Measurements from ENCODE around the gene NAV2. TPM values are rescaled to one million over a fixed set of nuclear protein-coding genes. Genes with fewer than 3 reads are reported as not detected.

NAV2 gene
- total RNA-seq, 4 donors from 2014 or later = 19.2 to 34.7 (median 25.8) TPM

DNA sequence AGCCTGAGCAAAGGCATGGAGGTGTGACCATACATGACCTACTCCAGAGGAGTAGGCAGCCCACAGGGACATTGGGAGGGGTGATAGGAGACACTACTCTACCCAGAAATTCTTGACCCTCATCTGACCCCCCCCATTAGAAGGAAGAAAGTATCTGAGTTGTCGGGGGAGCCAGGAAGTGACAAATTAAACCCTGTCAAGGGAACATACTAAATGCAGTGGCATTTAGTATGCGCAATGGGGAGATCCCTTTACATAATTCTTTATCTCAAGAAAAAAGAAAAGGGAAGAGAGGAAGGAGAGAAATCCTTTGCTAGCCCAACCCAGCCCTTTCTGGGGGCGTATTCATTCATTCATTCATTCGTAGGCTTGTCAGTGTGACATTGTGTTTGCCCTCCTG is 58.8 kb downstream of the NAV2 start:
- Histone ChIP-seq H3K4me3 (no peak overlapping the region), H3K4me1 (peaks cover 0 to 45% (median 6%) of the 10 kb centered on the region in 4 donors), H3K27ac (no peak overlapping the region), H3K36me3 (no peaks in the 10 kb centered on the region), H3K9me3 (no peaks in the 10 kb centered on the region), H3K27me3 (no peaks in the 10 kb centered on the region)
- no peak for DNase-seq (ENCODE audit: low spot score in 2 of 2)
- WGBS, 2 donors = 65 to 72% methylated on average over 4 of the region's 4 CpGs
- no peak for TF ChIP-seq EP300 (IDR thresholded peaks at IDR 0.05)
- no peak for TF ChIP-seq POLR2A (IDR thresholded peaks at IDR 0.05)
- TF ChIP-seq, protein P1, sequence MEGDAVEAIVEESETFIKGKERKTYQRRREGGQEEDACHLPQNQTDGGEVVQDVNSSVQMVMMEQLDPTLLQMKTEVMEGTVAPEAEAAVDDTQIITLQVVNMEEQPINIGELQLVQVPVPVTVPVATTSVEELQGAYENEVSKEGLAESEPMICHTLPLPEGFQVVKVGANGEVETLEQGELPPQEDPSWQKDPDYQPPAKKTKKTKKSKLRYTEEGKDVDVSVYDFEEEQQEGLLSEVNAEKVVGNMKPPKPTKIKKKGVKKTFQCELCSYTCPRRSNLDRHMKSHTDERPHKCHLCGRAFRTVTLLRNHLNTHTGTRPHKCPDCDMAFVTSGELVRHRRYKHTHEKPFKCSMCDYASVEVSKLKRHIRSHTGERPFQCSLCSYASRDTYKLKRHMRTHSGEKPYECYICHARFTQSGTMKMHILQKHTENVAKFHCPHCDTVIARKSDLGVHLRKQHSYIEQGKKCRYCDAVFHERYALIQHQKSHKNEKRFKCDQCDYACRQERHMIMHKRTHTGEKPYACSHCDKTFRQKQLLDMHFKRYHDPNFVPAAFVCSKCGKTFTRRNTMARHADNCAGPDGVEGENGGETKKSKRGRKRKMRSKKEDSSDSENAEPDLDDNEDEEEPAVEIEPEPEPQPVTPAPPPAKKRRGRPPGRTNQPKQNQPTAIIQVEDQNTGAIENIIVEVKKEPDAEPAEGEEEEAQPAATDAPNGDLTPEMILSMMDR (IDR thresholded peaks at IDR 0.05) = no peak

DNA sequence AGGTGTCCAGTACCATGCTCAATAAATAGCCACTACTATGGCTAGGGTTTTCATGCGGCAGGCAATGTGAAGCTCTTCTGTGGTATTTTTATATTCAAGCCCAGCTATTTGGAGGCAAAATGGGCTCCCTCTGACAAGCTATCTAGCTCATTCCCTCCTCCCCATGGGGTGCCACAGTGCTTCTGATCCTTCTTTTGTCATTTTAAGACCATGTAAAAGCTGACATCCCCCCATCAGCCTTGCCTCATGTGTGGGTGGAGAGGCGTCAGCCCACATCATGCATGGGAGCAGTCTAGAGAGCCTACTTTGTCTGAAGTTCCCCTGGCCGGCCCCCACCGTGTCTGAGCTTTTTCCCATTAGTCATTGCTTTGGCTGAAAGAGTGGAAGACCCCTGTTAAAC is 59.8 kb downstream of the NAV2 start:
- no peak overlapping the region for H3K27ac ChIP-seq
- DNase-seq (ENCODE audit: low spot score in 2 of 2) = no peak
- peaks cover 0 to 43% (median 5%) of the 10 kb centered on the region in 4 donors for H3K4me1 ChIP-seq
- no peaks in the 10 kb centered on the region for H3K27me3 ChIP-seq
- TF ChIP-seq, protein P1 (IDR thresholded peaks at IDR 0.05) = no peak
- no peak for TF ChIP-seq EP300 (IDR thresholded peaks at IDR 0.05)
- no peak for TF ChIP-seq POLR2A (IDR thresholded peaks at IDR 0.05)
- H3K4me3 ChIP-seq = no peak overlapping the region
- 29 to 44% methylated on average over 4 of the region's 4 CpGs for WGBS, 2 donors
- H3K9me3 ChIP-seq = no peaks in the 10 kb centered on the region
- no peaks in the 10 kb centered on the region for H3K36me3 ChIP-seq

DNA sequence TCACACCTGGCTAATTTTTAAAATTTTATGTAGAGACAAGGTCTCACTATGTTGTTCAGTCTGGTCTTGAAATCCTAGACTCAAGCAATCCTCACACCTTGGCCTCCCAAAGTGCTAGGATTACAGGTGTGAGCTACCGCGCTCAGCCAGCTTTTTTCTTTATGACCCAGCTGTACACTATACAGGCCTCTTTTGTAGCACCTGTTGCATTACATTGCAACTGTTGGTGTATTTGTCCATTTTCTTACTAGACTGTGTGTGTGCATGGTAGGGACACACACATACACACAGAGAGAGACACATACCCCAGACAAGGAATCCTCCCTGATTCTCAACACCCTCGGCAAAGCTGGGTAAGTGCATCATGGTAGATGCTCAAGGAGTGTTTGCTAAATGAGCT is 61.7 kb downstream of the NAV2 start:
- TF ChIP-seq, protein P1 (IDR thresholded peaks at IDR 0.05) = no peak
- TF ChIP-seq POLR2A (IDR thresholded peaks at IDR 0.05) (no peak), EP300 (IDR thresholded peaks at IDR 0.05) (no peak)
- WGBS, 2 donors = 90 to 94% methylated on average over 3 of the region's 3 CpGs
- Histone ChIP-seq H3K9me3 (no peaks in the 10 kb centered on the region), H3K4me3 (no peak overlapping the region), H3K36me3 (no peaks in the 10 kb centered on the region), H3K27me3 (no peaks in the 10 kb centered on the region), H3K27ac (no peak overlapping the region), H3K4me1 (peaks cover 0 to 38% (median 6%) of the 10 kb centered on the region in 4 donors)
- no peak for DNase-seq (ENCODE audit: low spot score in 2 of 2)

DNA sequence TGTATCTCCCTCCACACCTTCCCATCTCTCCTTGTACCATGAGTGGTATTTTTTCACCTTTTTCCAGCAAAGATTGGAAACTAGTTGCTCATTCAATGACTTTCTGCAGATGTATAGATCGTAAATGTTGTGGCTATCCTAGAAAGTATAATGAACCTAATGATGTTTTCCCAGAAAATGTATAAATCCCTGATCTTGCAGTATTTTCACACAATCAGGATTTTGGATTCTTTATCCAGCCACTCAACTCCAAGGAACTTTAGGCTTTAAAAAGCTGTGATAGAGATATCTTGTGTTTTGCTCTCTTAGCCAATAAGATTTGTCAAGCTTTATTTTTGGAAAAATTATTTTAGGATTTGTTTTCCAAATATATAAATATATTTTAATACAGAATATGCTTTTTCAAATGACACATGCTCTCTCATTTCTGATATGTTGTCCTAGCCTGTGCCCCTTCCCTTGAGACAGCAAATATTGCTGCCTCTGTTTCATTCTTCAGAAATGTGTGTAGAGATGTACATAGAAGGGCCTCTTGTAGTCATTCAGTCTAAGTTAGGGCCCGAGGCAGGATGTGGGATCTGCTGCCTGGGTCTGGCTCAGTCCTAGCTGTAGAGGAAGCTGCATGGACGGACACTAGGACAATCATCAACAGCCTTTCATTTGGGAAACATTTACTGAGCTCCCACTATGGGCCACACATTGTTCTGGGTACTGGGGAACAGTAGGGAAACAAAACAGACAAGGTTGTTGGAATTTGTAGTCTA is 62.4 kb downstream of the NAV2 start:
- no peak overlapping the region for H3K4me3 ChIP-seq
- H3K4me1 ChIP-seq = peaks cover 0 to 35% (median 7%) of the 10 kb centered on the region in 4 donors
- no peaks in the 10 kb centered on the region for H3K36me3 ChIP-seq
- no peaks in the 10 kb centered on the region for H3K9me3 ChIP-seq
- 70 to 74% methylated on average over 3 of the region's 3 CpGs for WGBS, 2 donors
- H3K27ac ChIP-seq = no peak overlapping the region
- no peak for DNase-seq (ENCODE audit: low spot score in 2 of 2)
- TF ChIP-seq EP300 (IDR thresholded peaks at IDR 0.05) (no peak), POLR2A (IDR thresholded peaks at IDR 0.05) (no peak)
- TF ChIP-seq, protein P1 (IDR thresholded peaks at IDR 0.05) = no peak
- no peaks in the 10 kb centered on the region for H3K27me3 ChIP-seq

DNA sequence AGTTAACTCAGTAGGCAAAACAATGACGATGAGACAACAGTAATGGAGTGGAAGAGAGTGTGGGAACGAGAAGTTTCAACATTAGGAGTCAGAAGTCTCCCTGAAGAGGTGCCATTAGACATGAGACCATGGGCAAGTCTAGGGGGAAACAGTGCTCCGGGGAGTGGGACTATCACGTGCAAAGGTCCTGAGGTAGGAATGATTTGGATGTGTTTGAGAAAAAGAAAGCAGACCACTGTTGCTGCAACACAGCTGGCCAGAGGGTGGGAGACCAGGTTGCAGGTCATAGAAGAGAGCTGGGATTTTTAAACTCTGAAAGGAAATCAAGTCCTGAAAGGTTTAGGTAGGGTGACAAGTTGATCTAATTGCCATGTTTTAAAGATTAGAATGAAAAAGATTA is 63.0 kb downstream of the NAV2 start:
- Histone ChIP-seq H3K36me3 (no peaks in the 10 kb centered on the region), H3K9me3 (no peaks in the 10 kb centered on the region), H3K27ac (no peak overlapping the region), H3K4me3 (no peak overlapping the region), H3K27me3 (no peaks in the 10 kb centered on the region), H3K4me1 (peaks cover 0 to 35% (median 6%) of the 10 kb centered on the region in 4 donors)
- DNase-seq (ENCODE audit: low spot score in 2 of 2) = no peak
- TF ChIP-seq, protein P1 (IDR thresholded peaks at IDR 0.05) = no peak
- no peak for TF ChIP-seq POLR2A (IDR thresholded peaks at IDR 0.05)
- no peak for TF ChIP-seq EP300 (IDR thresholded peaks at IDR 0.05)
- WGBS, 2 donors = 82 to 94% methylated on average over 4 of the region's 4 CpGs
